ENCODE results near the gene C17orf67. TPM values are rescaled to one million over a fixed set of nuclear protein-coding genes. Genes with fewer than 3 reads are reported as not detected.

Gene C17orf67
- total and polyA plus RNA-seq, 4 donors = 0.19 to 1.4 (median 0.78) TPM

- Histone ChIP-seq H3K9ac (ENCODE audit: low read depth in 1 of 2, low read length in 2 of 2) (no peak overlapping the region), H3K27ac (ENCODE audit: low read depth in 1 of 2, low read length in 2 of 2) (no peak overlapping the region), H3K36me3 (ENCODE audit: control insufficient read depth in 4 of 4, insufficient read depth in 3 of 4, low read depth in 1 of 4, low read length in 3 of 4) (peaks cover 0 to 3% (median under 1%) of the 10 kb centered on the region in 4 donors), H3K27me3 (ENCODE audit: control insufficient read depth in 4 of 4, insufficient read depth in 4 of 4, low read length in 3 of 4) (no peaks in the 10 kb centered on the region), H3K4me1 (ENCODE audit: control insufficient read depth in 4 of 4, insufficient read depth in 4 of 4, low read length in 3 of 4) (peaks cover 0 to 6% (median 4%) of the 10 kb centered on the region in 4 donors), H3K4me3 (ENCODE audit: low read depth in 1 of 3, low read length in 3 of 3) (no peak overlapping the region), H3K9me3 (ENCODE audit: control insufficient read depth in 4 of 4, low read length in 3 of 4) (no peaks in the 10 kb centered on the region)
- no peak for DNase-seq (ENCODE audit: low spot score)
- TF ChIP-seq EGR1 (IDR thresholded peaks at IDR 0.05; ENCODE audit: low read depth in 2 of 2) (no peak), HNF4A (conservative IDR thresholded peaks at IDR 0.05) (no peak), GABPA (IDR thresholded peaks at IDR 0.05 in 1 of 2, conservative IDR thresholded peaks at IDR 0.05 in 1 of 2) (no peak)
- 87% methylated on average over 8 of the region's 8 CpGs for WGBS
These were observed 46.9 kb upstream of the C17orf67 start for GRCh38 chr17:56880571-56880970.

GRCh38 chr17:56880133-56880532 lies 46.4 kb upstream of the C17orf67 start:
- no peak for DNase-seq (ENCODE audit: low spot score)
- H3K27ac ChIP-seq (ENCODE audit: low read depth in 1 of 2, low read length in 2 of 2) = no peak overlapping the region
- no peaks in the 10 kb centered on the region for H3K27me3 ChIP-seq (ENCODE audit: control insufficient read depth in 4 of 4, insufficient read depth in 4 of 4, low read length in 3 of 4)
- H3K4me1 ChIP-seq (ENCODE audit: control insufficient read depth in 4 of 4, insufficient read depth in 4 of 4, low read length in 3 of 4) = peaks cover 0 to 6% (median 4%) of the 10 kb centered on the region in 4 donors
- 78% methylated on average over 3 of the region's 3 CpGs for WGBS
- H3K9ac ChIP-seq (ENCODE audit: low read depth in 1 of 2, low read length in 2 of 2) = no peak overlapping the region
- TF ChIP-seq ZBTB33 (IDR thresholded peaks at IDR 0.05) = no peak
- H3K36me3 ChIP-seq (ENCODE audit: control insufficient read depth in 4 of 4, insufficient read depth in 3 of 4, low read depth in 1 of 4, low read length in 3 of 4) = peaks cover 0 to 3% (median under 1%) of the 10 kb centered on the region in 4 donors
- no peak overlapping the region for H3K4me3 ChIP-seq (ENCODE audit: low read depth in 1 of 3, low read length in 3 of 3)
- H3K9me3 ChIP-seq (ENCODE audit: control insufficient read depth in 4 of 4, low read length in 3 of 4) = no peaks in the 10 kb centered on the region

DNA sequence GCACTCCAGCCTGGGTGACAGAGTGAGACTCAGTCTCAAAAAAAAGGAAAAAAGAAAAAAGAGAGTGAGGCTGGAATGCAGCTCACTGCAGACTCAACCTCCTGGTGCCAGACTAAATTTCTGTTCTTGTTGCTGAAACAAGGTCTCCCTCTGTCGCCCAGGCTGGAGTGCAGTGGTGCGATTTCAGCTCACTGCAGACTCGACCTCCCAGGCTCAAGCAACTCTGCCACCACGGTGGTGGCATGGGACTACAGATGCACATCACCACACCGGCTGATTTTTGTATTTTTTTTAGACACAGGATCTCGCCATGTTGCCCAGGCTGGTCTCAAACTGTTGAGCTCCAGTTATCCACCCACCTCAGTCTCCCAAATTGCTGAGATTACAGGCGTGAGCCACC lies 45.6 kb upstream of the C17orf67 start:
- Histone ChIP-seq H3K27me3 (ENCODE audit: control insufficient read depth in 4 of 4, insufficient read depth in 4 of 4, low read length in 3 of 4) (no peaks in the 10 kb centered on the region), H3K9me3 (ENCODE audit: control insufficient read depth in 4 of 4, low read length in 3 of 4) (no peaks in the 10 kb centered on the region), H3K36me3 (ENCODE audit: control insufficient read depth in 4 of 4, insufficient read depth in 3 of 4, low read depth in 1 of 4, low read length in 3 of 4) (peaks cover 0 to 1% (median 0%) of the 10 kb centered on the region in 4 donors), H3K9ac (ENCODE audit: low read depth in 1 of 2, low read length in 2 of 2) (no peak overlapping the region), H3K27ac (ENCODE audit: low read depth in 1 of 2, low read length in 2 of 2) (no peak overlapping the region), H3K4me3 (ENCODE audit: low read depth in 1 of 3, low read length in 3 of 3) (no peak overlapping the region), H3K4me1 (ENCODE audit: control insufficient read depth in 4 of 4, insufficient read depth in 4 of 4, low read length in 3 of 4) (peaks cover 0 to 6% (median 4%) of the 10 kb centered on the region in 4 donors)
- 95% methylated on average over 7 of the region's 7 CpGs for WGBS
- no peak for DNase-seq (ENCODE audit: low spot score)
- TF ChIP-seq FOXA1 (IDR thresholded peaks at IDR 0.05) (no peak), SP1 (IDR thresholded peaks at IDR 0.05) (no peak), HNF4A (conservative IDR thresholded peaks at IDR 0.05) (no peak), NR2F2 (IDR thresholded peaks at IDR 0.05) (no peak), RXRA (IDR thresholded peaks at IDR 0.05) (no peak), HNF4G (IDR thresholded peaks at IDR 0.05) (no peak), TAF1 (conservative IDR thresholded peaks at IDR 0.05) (no peak), ZBTB33 (IDR thresholded peaks at IDR 0.05) (no peak), FOXA2 (IDR thresholded peaks at IDR 0.05) (no peak), YY1 (IDR thresholded peaks at IDR 0.05) (no peak), RAD21 (IDR thresholded peaks at IDR 0.05) (no peak), JUND (IDR thresholded peaks at IDR 0.05) (no peak)
- TF ChIP-seq, protein P1, sequence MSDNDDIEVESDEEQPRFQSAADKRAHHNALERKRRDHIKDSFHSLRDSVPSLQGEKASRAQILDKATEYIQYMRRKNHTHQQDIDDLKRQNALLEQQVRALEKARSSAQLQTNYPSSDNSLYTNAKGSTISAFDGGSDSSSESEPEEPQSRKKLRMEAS (IDR thresholded peaks at IDR 0.05) = no peak
- TF ChIP-seq, protein P2, sequence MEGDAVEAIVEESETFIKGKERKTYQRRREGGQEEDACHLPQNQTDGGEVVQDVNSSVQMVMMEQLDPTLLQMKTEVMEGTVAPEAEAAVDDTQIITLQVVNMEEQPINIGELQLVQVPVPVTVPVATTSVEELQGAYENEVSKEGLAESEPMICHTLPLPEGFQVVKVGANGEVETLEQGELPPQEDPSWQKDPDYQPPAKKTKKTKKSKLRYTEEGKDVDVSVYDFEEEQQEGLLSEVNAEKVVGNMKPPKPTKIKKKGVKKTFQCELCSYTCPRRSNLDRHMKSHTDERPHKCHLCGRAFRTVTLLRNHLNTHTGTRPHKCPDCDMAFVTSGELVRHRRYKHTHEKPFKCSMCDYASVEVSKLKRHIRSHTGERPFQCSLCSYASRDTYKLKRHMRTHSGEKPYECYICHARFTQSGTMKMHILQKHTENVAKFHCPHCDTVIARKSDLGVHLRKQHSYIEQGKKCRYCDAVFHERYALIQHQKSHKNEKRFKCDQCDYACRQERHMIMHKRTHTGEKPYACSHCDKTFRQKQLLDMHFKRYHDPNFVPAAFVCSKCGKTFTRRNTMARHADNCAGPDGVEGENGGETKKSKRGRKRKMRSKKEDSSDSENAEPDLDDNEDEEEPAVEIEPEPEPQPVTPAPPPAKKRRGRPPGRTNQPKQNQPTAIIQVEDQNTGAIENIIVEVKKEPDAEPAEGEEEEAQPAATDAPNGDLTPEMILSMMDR (IDR thresholded peaks at IDR 0.05; ENCODE audit: low read depth, low read length, missing input control) = no peak
- TF ChIP-seq, protein P3, sequence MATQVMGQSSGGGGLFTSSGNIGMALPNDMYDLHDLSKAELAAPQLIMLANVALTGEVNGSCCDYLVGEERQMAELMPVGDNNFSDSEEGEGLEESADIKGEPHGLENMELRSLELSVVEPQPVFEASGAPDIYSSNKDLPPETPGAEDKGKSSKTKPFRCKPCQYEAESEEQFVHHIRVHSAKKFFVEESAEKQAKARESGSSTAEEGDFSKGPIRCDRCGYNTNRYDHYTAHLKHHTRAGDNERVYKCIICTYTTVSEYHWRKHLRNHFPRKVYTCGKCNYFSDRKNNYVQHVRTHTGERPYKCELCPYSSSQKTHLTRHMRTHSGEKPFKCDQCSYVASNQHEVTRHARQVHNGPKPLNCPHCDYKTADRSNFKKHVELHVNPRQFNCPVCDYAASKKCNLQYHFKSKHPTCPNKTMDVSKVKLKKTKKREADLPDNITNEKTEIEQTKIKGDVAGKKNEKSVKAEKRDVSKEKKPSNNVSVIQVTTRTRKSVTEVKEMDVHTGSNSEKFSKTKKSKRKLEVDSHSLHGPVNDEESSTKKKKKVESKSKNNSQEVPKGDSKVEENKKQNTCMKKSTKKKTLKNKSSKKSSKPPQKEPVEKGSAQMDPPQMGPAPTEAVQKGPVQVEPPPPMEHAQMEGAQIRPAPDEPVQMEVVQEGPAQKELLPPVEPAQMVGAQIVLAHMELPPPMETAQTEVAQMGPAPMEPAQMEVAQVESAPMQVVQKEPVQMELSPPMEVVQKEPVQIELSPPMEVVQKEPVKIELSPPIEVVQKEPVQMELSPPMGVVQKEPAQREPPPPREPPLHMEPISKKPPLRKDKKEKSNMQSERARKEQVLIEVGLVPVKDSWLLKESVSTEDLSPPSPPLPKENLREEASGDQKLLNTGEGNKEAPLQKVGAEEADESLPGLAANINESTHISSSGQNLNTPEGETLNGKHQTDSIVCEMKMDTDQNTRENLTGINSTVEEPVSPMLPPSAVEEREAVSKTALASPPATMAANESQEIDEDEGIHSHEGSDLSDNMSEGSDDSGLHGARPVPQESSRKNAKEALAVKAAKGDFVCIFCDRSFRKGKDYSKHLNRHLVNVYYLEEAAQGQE (IDR thresholded peaks at IDR 0.05) = no peak
